ENCODE data around the gene REPS1. TPM values are rescaled to one million over a fixed set of nuclear protein-coding genes. Genes with fewer than 3 reads are reported as not detected.
"Not testable (repeated sequence)": the region's sequence is repeated elsewhere in the genome, so short reads cannot be mapped to it uniquely, and the experiment has no call there.

Gene REPS1
- total RNA-seq, 1 experiment from 2014 or later, result 27.0 TPM

DNA sequence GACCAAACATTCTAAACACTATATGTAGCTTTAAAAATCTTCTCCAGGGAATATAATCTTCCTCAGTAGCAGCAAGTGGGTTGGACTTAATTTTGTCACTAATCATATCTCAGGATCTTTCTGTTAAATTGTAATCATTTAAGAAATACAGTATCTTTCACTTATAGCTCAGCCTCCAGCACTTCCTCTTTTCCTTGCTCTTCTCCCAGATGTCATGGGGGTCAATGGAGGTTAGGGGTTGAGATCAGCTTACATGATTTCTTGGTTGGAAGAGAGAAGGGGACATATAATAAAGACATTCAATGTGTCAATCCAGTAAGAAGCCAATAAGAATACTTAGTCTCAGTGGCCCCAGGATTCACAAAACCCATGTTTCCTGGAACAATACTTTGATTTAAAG is 15.7 kb upstream of the REPS1 start:
- no peak for DNase-seq (ENCODE audit: low read depth)

DNA sequence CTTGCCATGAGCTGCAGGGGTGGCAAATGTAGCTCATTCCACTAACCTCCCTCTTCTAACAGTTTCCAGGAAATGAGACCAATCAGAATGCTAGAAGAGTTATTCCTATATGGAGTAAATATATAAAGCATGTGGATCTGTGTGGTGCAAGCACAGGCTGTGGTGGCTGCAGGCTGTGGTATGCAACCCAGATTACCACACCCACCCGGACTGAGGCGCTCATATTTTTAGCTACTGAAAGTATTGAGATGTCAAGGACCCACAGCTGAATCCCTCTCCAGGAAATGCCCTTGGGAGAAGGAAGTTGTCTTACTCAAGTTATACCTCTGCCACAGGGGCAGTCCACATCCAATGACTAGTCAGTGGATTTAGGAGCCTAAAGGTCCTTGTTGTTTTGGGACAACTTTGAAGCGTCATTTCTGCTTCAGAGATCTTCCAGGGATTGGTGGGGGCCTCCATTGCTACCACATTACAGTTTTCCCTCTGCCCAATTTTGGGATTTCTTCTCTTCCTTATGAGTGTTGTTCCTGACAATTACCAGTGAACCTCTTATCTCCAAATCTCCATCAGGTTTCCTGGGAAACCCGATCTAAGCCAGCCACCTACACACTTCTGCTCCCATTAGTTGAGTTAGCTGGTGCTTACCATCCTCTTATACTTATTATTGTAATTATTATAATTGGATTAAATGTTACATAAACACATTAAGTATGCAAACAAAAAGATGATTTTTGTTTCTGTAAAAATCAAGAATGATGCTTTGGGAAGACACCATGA is 12.1 kb upstream of the REPS1 start:
- peak; percentile 39 for DNase-seq (ENCODE audit: low read depth)

DNA sequence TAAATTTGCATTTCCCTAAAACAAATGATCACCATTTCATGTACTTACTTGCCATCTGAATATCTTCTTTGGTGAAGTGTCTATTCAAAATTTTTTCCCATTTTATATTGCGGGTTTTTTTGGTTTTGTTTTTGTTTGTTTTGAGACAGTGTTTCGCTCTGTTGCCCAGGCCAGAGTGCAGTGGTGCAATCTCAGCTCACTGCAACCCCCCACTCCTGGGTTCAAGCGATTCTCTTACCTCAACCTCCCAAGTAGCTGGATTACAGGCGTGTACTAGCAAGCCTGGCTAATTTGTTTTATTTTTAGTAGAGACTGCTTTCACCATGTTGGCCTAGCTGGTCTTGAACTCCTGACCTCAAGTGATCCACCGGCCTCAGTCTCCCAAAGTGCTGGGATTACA is 9.1 kb upstream of the REPS1 start:
- DNase-seq (ENCODE audit: low read depth), result no peak

DNA sequence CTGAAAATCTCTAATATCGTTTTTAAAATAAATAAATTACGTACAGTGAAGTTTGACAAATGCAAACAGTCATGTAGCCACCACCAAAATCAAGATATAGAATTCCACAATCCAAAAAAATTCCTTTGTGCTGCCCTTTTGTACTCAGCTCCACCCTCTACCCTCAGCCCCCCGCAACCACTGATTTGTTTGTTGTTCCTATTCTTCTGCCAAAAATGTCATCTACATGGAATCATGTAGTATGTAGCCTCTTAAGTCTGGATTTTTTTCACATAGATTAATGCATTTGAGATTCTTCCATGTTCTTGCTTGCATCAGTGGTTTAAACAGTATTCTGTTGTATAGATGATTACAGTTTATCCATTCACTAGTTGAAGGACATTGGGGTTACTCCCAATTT is 8.5 kb upstream of the REPS1 start:
- DNase-seq (ENCODE audit: low read depth), result no peak

DNA sequence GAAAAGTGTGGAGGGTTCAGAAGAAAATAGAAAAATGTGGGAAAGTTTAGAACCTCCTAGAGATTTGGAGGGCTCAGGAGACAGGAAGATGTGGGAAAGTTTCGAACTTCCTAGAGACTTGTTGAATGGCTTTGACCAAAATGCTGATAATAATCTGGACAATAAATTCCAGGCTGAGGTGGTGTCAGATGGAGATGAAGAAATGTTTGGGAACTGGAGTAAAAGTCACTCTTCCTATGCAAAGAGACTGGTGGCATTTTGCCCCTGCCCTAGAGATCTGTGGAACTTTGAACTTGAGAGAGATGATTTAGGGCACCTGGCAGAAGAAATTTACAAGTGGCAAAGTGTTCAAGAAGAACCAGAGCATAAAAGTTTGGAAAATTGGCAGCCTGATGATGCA is 5.4 kb upstream of the REPS1 start:
- DNase-seq (ENCODE audit: low read depth), result not testable (repeated sequence)

DNA sequence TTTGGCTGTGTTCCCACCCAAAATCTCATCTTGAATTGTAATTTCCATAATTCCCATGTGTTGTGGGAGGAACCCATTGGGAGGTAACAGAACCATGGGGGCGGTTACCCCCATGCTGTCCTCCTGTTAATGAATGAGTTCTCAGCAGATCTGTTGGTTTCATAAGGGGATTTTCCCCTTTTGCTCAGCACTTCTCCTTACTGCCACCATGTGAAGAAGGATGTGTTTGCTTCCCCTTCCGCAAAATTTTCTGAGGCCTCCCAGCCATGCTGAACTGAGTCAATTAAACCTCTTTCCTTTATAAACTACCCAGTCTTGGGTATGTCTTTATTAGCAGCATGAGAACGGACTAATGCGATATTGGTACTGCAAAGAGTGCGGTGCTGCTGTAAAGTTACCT is 4.9 kb upstream of the REPS1 start:
- not testable (repeated sequence) for DNase-seq (ENCODE audit: low read depth)

DNA sequence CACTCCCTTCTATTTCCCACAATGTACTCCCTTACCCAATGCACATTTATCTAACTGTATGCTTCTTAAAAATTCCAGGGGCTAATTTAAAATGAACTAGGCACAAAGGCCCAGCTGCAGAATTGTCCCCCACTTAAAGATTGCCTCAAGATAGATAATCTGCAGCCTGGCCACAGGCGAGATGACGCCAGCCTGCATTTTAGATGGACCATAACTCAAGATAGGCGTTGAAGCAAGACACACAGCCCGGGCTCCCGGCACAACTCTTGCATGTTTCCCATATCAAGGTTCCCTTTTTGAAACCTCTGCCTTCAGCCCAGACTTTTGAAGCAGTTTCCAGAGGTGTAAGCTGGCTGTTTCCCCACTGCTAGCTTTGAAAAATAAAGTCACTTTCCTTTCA is 3.2 kb upstream of the REPS1 start:
- no peak for DNase-seq (ENCODE audit: low read depth)

DNA sequence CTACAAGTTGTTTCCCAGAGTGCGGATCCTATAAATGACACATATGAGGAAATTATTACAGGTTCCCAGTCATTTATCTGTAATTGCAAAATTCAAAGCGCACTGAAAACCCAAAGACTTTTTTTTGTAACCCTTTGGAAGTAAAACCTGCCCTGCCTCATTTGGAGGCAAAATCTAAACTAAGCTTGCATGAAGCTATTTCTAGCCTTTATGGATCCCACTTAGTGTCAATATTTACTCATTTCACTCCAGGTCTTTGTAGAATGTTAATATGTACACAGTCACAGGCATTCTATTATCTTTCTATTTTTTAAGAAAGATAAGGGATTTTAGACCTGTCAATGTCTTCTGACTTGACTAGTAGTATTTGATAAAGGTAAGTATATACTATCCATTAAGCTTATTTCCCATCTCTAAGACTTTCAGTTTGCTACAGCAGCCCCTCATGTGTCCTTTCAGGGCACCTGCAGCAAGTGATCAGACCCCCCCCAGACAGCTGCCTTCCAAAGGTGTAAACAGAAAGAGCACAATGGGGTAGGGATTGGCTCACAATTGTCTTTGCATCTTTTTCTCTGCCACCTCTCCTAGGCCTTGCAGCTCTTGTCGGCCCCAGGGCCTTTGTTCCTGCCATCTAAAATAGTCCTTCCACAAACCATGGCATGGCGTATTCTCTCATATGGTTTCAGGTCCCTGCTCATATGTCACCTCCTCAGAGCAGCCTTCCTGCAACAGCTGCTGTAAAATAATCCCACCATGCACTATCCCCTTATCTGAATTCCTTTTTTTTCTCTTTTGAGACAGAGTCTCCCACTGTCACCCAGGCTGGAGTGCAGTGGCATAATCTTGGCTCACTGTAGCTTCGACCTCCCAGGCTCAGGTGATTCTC is 1.3 kb upstream of the REPS1 start:
- DNase-seq (ENCODE audit: low read depth), result no peak

DNA sequence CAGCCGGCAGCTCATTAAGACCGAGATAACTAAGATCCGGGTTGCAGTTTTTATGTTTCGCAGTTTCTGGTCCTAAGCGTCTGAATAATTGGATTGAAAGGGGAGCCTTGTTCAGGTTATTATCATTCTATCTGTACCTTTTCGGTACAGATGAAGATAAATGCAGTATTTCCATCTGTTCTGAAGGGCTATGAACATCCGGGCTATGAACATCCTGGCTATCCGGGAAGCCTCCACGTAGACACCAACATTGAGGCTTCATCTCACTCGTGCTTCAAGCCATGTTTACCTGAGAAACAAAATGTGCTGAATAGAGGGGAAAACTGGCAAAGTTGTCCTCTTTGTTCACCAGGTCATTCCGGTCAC is 399 bp upstream of the REPS1 start:
- no peak for DNase-seq (ENCODE audit: low read depth)

DNA sequence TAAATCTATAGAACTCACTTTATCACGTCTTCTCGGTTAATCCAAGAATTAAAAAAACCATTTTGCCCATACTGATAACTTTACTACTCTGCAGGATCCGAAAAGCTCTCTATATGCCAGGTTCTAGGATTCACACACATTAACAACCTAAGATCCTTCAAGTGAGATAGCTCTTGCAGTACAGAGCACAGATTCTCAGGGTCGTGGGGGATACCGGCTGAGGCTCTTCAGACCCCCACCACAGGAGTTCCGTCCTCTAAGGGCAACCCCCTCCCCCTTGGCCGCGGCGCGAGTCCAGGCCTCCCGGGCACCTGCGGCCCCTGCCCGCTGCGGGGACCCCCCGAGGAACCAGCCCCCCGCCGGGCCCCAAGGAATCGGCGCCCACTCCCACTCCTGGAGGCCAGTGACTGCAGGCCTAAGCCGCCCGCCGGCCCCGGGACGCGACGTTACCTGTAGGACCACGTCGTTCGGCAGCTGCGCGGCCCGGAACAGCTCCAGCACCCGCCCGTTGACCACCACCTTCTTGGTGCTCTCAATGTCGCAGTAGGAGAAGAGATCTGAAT is 892 bp downstream of the REPS1 start:
- no peak for DNase-seq (ENCODE audit: low read depth)

DNA sequence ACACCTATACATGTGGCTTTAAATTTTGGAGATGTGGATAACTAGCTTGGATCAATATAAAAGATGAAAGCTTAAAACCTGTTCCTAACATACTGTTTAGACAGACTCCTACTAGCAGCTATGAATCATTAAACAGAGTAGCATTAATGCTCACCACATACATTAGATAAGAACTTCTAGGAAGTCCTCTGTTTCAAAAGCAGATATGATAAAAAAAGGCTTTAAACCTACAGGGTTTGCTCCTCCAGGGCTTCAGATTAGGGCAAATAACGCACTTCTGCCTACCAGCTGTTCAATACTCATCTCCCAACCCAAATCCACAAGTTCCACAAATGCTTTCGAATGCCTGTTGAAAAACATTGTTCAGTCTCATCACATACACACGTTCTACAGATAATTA is 1.5 kb downstream of the REPS1 start:
- DNase-seq (ENCODE audit: low read depth), result no peak

DNA sequence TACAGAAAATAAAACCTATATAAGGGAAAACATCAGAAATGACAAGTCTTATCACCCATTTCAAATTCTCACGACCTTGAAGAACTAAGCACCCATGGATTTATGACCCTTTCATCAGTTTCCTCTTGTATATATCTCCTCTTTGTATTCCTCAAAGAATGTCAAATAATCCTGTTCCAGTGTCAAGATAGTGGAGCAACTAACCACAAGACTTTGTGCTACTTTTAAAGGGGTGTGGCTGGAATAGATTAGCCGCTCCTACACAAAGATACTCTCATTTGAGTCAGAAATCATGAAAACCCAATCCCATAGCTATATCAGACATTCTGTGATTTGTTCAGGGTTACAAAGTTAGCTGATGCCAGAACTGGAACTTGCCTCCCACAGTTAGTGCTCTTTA is 6.6 kb downstream of the REPS1 start:
- no peak for DNase-seq (ENCODE audit: low read depth)

DNA sequence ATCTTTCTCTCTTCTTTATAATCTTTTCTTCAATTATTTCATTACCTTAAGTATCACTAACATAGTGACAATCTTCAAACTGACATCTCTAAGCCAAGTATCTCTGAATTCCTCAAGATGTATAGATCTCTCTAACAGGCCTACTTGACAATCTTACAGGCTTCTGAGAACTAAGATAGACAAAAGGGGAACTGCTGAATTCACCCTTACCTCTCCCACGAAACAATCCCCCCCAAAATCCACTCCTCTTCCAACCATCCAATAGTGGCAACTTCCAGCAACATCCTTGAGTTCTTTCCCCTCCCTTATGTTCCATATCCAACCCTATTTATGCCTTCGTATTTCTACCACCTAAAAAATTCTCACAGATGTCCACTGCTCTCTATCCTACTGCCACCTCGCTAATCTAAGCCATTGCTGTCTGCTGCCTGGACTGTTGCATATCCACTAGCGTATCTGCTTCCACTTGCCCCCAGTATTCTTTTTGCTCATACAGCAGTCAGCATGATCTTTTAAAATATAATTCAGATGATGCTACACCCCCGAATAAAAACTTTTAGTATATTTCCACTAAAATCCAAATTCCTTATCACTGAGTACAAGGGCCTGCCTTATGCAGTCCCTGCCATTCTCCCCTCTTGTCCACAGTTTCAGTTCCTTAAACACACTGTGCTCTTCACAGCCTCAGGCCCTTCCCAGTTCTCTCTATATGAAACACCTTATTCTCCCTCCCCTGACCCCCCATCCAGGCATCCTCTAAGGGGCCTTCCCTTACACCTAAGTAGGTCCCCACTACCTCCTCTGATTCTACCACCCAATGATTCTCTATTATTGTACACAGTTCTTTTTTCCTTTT is 8.0 kb downstream of the REPS1 start:
- no peak for DNase-seq (ENCODE audit: low read depth)

DNA sequence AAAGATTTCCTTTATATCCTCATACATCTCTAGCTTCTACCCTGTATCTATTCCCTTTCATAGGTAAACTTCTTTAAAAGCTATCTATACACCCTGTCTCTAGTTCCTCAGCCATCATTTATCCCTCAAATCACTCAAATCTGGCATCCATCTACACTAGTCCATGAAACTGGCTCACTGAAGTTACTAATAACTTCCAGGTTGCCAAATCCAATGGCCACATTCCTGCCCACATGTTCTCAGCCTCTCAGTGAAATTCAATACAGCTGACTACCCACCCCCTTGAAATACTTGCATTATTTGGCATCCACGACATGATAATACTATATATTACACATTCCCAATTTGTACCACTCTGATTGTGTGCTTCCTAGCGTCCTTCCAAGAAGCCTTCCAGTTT is 8.7 kb downstream of the REPS1 start:
- DNase-seq (ENCODE audit: low read depth), result peak; percentile 23

DNA sequence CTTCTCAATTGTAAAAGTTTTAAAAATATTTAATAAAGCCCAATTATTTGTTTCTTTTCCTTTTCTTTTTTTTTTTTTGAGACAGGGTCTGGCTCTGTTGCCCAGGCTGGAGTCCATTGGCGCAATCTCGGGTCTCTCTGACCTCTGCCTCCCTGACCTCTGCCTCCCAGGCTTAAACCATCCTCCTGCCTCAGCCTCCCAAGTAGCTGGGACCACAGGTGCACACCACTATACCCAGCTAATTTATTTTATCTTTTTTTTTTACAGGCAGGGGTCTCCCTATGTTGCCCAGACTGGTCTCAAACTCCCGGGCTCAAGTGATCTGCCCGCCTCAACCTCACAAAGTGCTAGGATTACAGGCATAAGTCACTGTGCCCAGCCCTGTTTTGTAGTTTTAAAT is 9.8 kb downstream of the REPS1 start:
- DNase-seq (ENCODE audit: low read depth), result no peak

DNA sequence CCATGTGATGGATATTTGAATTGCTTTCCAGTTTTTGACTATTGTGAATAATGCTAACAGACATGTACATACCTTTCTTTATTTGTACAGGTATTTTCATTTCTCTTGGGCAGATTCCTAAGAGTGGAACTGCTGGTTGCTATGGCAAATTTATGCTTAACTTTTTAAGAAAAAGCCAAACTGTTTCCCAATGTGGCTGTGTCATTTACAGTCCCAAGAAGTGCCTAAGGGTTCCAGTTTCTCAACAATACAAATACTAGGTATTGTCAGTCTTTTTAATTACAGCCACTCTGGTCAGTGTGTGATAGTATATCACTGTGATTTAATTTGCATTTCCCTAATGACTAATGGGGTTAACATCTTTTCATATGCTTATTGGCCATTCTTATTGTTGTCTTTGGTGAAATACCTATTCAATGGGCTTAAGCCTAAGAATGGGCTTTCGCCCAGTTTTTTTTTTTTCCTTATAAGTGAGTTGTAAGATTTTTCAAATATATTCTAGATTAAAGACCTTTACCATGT is 10.3 kb downstream of the REPS1 start:
- no peak for DNase-seq (ENCODE audit: low read depth)

DNA sequence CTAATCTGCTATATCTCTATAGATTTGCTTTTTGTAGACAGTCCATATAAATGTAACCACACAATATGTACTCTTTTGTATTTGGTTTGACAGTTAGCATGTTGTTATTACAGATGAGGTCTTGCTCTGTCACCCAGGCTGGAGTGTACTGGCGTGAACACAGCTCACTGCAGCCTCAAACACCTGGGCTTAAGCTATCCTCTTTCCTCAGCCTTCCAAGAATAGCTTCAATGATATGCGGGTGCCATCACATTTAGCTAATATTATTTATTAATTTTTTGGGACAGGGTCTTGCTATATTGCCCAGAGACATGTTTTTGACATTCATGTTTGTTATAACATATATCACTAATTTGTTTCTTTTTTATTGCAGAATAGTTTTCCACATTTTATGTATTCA is 10.8 kb downstream of the REPS1 start:
- no peak for DNase-seq (ENCODE audit: low read depth)

DNA sequence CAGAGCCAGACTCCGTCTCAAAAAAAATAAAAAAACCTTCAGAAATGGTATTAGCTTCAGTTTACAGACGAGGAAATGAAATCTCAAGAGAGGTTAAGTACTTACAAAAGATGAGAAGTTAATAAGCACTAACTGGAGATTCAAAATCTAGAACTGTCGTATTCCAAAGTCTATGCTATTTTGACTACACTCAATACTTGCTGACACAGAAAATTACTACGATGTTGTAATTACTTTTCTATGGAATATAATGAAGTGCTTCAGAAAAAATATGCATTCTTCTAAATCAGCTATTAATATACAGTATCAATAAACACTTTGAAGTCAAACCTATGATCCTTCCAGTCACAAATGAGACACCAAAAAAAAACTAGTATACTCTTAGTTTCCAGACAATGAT is 12.2 kb downstream of the REPS1 start:
- no peak for DNase-seq (ENCODE audit: low read depth)

DNA sequence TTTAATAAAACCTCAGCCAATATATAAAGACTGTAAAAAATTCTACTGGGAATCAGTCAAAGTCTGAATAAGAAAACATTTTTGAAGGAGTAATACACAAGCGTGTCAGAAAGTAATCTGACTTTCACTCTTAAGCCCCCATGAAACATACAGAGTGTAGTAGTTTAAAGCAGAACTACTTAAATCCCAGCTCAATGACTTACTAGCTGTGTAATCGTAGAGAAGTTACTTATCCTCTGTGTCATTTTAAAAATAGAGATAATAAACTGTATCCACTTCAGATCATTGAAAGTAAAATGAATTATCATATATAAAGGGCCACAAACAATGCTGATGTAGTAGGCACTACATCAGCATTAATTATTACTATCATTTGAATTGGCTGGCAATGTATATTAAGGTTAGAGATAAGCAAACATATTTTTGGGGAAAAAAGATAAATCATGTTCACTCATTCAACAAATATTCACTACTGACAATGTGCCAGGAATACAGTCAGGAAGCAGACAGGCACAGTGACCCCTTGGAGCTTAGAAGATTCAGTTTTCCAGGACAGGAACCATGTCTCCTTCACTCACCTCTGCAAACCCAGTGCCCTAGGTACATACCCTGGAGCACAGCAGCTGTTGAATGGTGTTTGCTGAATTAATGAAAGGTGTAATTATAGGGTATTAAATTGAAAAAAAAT is 14.4 kb downstream of the REPS1 start:
- DNase-seq (ENCODE audit: low read depth), result peak; percentile 67

DNA sequence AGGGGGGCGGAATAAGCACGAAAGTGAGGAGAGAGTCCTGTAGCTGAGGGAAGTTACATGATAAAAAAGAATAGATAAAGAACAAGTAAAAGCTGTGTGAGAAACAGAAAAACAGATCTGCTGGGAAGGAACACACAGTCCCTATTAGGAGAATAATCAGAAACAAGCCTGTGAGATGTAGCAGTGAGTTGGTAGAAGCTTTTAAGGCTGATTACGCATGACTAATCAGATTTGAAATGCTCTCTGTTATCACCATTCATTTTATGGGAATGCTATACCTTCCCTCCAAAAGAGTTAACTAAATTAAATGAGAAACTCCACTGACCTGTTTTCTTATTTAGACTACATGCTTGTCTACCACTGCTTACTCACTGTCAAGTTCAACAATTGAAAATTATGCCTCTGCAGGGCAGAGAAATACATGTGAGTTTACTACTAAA is 15.8 kb downstream of the REPS1 start:
- DNase-seq (ENCODE audit: low read depth), result peak; percentile 57

DNA sequence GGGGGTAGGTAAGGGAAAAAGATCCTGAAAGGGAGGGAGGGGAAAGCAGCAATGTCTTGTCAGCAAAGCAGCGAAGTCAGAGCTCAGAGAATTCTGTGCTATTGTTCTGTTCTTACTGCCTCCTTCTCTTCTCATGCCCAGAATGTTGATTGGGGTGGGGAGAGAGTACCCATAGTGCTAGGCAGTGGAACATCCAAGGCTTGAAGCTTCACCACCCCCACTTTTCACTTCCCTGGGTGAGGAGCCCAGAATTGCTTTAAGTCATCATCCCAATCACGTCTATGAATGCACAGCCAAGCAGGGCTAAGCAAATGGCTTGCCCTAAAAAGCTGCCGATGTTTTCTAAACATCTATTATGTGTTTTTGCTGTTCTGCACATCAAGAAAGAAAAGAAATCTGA is 16.5 kb downstream of the REPS1 start:
- DNase-seq (ENCODE audit: low read depth), result no peak

All from RPMI7951 (cell line).